K562 (cell line): ENCODE data around the gene ADRA2A. TPM values are rescaled to one million over a fixed set of nuclear protein-coding genes. Genes with fewer than 3 reads are reported as not detected.

Experiments
- CHD7 ChIP-seq: fragments of 200-600 bp; sonication (generic); IDR thresholded peaks from one replicate; pipeline ENCODE4 v1.6.1; 2012; ENCODE audit warnings: mild to moderate bottlenecking, low read depth, low read length, inconsistent platforms
- DEAF1 ChIP-seq: fragments of 450-650 bp; formaldehyde crosslinking; IDR thresholded peaks from 2 replicates; pipeline ENCODE4 v1.4.0; 2020; ENCODE audit warnings: mild to moderate bottlenecking, moderate library complexity
- ESRRA ChIP-seq: fragments of 450-650 bp; IDR thresholded peaks from 2 replicates; pipeline ENCODE4 v1.6.1; 2014; ENCODE audit warnings: low read depth, mild to moderate bottlenecking, moderate library complexity, borderline replicate concordance
- HMGN3 ChIP-seq: IDR thresholded peaks from 2 replicates; pipeline ENCODE4 v1.6.1; 2011; ENCODE audit warnings: borderline replicate concordance, low read depth, mild to moderate bottlenecking, mixed read lengths, low read length; ENCODE audit not compliant: insufficient read length; ENCODE audit errors: extremely low read depth
- HSF4 ChIP-seq: fragments of 250-450 bp; sonication (Bioruptor Pico); IDR thresholded peaks from 2 replicates; pipeline ENCODE4 v2.1.2; 2022; ENCODE audit warnings: mild to moderate bottlenecking, moderate library complexity, borderline replicate concordance
- RBM34 ChIP-seq: fragments of 200-400 bp; formaldehyde crosslinking; IDR thresholded peaks from 2 replicates; pipeline ENCODE4 v1.6.1; 2018; ENCODE audit warnings: low read length, borderline replicate concordance; ENCODE audit not compliant: insufficient read depth
- RFX7 ChIP-seq: fragments of 250-450 bp; sonication (Bioruptor Pico); IDR thresholded peaks from 2 replicates; pipeline ENCODE4 v1.5.1; 2021; ENCODE audit warnings: mild to moderate bottlenecking
- ZNF444 ChIP-seq: fragments of 250-450 bp; sonication (Bioruptor Pico); IDR thresholded peaks from 2 replicates; pipeline ENCODE4 v1.4.0; 2020; ENCODE audit warnings: mild to moderate bottlenecking, moderate library complexity
- polyA plus RNA-seq, 8 experiments: library from polyadenylated mRNA; depleted of rRNA in 4 of 8; stranded (reverse) in 5 of 8; unstranded in 3 of 8; fragments of >200 nt; fragmentation: Nextera tagmentation in 2 of 8; fragmentation: Illumina TruSeq in 1 of 8; extraction: Ambion mirVana in 2 of 8; extraction: Trizol in 1 of 8; gene quantifications; 2 replicates each; pipeline versions ENCODE4 v1.2.1 to v1.2.3, GENCODE V29; 2011 to 2014; ENCODE audit warnings: inconsistent platforms in 1 of 8, missing spikeins in 1 of 8
- total RNA-seq, 7 experiments: library from RNA; depleted of rRNA in 6 of 7; stranded (reverse); fragments of >200 nt in 6 of 7; fragmentation: Illumina TruSeq in 2 of 7; extraction: Trizol in 2 of 7; gene quantifications; 2 replicates each; pipeline versions ENCODE4 v1.2.1 to v1.2.3, GENCODE V29; 2011 to 2021; ENCODE audit warnings: low replicate concordance in 1 of 7

Gene ADRA2A
- total and polyA plus RNA-seq, 9 of the 15 experiments (the other 6 are each of a cell fraction or from before 2014, with no cell fraction given) = not detected

GRCh38 chr10:111119637-111120036 lies 42.8 kb downstream of the ADRA2A start (continued):
- TF ChIP-seq CHD7 (no peak), DEAF1 (no peak), HMGN3 (no peak), ESRRA (no peak), RFX7 (CRISPR knock-in tag) (no peak), HSF4 (no peak), RBM34 (no peak), ZNF444 (CRISPR knock-in tag) (no peak)
